ENCODE measurements around the gene CENPM.

- TF ChIP-seq EP300 (IDR thresholded peaks at IDR 0.05; ENCODE audit: low read length) (no peak), RBM22 (IDR thresholded peaks at IDR 0.05; ENCODE audit: low read depth, low read length, poor library complexity, severe bottlenecking) (no peak), HNRNPLL (IDR thresholded peaks at IDR 0.05; ENCODE audit: low read depth, low read length, poor library complexity, severe bottlenecking) (no peak), CTCF (IDR thresholded peaks at IDR 0.05 in 2 of 3, conservative IDR thresholded peaks at IDR 0.05 in 1 of 3; ENCODE audit: insufficient read depth in 2 of 3, low read depth in 1 of 3, low read length in 3 of 3) (no peak), RBM15 (IDR thresholded peaks at IDR 0.05; ENCODE audit: insufficient read depth, low read length) (no peak), POLR2G (IDR thresholded peaks at IDR 0.05; ENCODE audit: low read depth, low read length) (no peak), CBX8 (IDR thresholded peaks at IDR 0.05; ENCODE audit: borderline replicate concordance, extremely low read depth, low read depth, low read length, poor library complexity, severe bottlenecking) (no peak), OTX1 (CRISPR knock-in tag; IDR thresholded peaks at IDR 0.05) (no peak), SAFB2 (IDR thresholded peaks at IDR 0.05; ENCODE audit: borderline replicate concordance, low read depth, low read length, severe bottlenecking) (no peak), ZNF408 (CRISPR knock-in tag; IDR thresholded peaks at IDR 0.05; ENCODE audit: low read depth) (no peak), ZFP91 (CRISPR knock-in tag; IDR thresholded peaks at IDR 0.05) (no peak), RNF2 (IDR thresholded peaks at IDR 0.05) (no peak), PHF21A (IDR thresholded peaks at IDR 0.05; ENCODE audit: borderline replicate concordance, low read depth) (no peak), ZNF121 (CRISPR knock-in tag; conservative IDR thresholded peaks at IDR 0.05) (no peak)
These were observed 35.9 kb upstream of the CENPM start for GRCh38 chr22:41982865-41983264.

Measured in K562 (cell line).